IMR-90 (cell line): ENCODE measurements around the gene CROT. TPM values are rescaled to one million over a fixed set of nuclear protein-coding genes. Genes with fewer than 3 reads are reported as not detected.

Experiments used
- ATAC-seq: fragments of 200-7000 bp; cut with Tn5 transposase; 2 replicates; pipeline ENCODE4 v1.9.1; 2020; ENCODE audit warnings: low read depth, mild to moderate bottlenecking, moderate library complexity
- BruUV-seq: library from RNA; stranded (reverse); fragments of 400-500 nt; replicated peaks from 2 replicates; lab custom pipeline; 2021; lab: Mats Ljungman, UMichigan
- CTCF ChIA-PET: fragments of 300-600 bp; formaldehyde crosslinking; extraction: SDS; loops from one replicate; lab custom pipeline; 2021; ENCODE audit warnings: antibody characterized with exemption; lab: Yijun Ruan, JAX
- POLR2A ChIA-PET: fragments of 300-600 bp; sonication (Branson Sonifier 250); formaldehyde crosslinking; loops from one replicate; lab custom pipeline; 2022; ENCODE audit warnings: antibody characterized with exemption; ENCODE audit not compliant: unreplicated experiment; lab: Charles Lee
- DNase-seq: peaks from one replicate; pipeline ENCODE4 v3.0.0; 2013
- H2AFZ ChIP-seq: replicated peaks from 2 replicates; pipeline ENCODE3; 2013; ENCODE audit warnings: low read length, mild to moderate bottlenecking; ENCODE audit not compliant: poor library complexity
- H2AK5ac ChIP-seq: 2 replicates; pipeline ENCODE4 v1.6.1; 2013; ENCODE audit warnings: low read depth, low read length, inconsistent platforms
- H2AK9ac ChIP-seq: replicated peaks from 2 replicates; pipeline ENCODE3; 2013; ENCODE audit warnings: mild to moderate bottlenecking, low read depth, low read length, moderate library complexity; ENCODE audit not compliant: poor library complexity
- H2BK120ac ChIP-seq: 2 replicates; pipeline ENCODE4 v1.6.1; 2013; ENCODE audit warnings: low read depth, low read length, inconsistent platforms
- H2BK15ac ChIP-seq: 3 replicates; pipeline ENCODE4 v1.6.1; 2013; ENCODE audit warnings: low read depth, low read length, inconsistent platforms
- H2BK20ac ChIP-seq: 2 replicates; pipeline ENCODE4 v1.6.1; 2013; ENCODE audit warnings: low read depth, mild to moderate bottlenecking, inconsistent platforms, low read length, moderate library complexity
- H2BK5ac ChIP-seq: 2 replicates; pipeline ENCODE4 v1.6.1; 2013; ENCODE audit warnings: mild to moderate bottlenecking, low read depth, low read length, inconsistent platforms; ENCODE audit not compliant: poor library complexity, severe bottlenecking
- H3K14ac ChIP-seq: replicated peaks from 2 replicates; pipeline ENCODE4 v1.6.1; 2013; ENCODE audit warnings: low read depth, low read length, inconsistent platforms
- H3K18ac ChIP-seq: 2 replicates; pipeline ENCODE4 v1.6.1; 2013; ENCODE audit warnings: low read depth, low read length, control low read depth
- H3K23ac ChIP-seq: 2 replicates; pipeline ENCODE4 v1.6.1; 2013; ENCODE audit warnings: low read depth, low read length, inconsistent platforms
- H3K27ac ChIP-seq: 2 replicates; pipeline ENCODE4 v1.5.1; 2013; ENCODE audit warnings: mild to moderate bottlenecking, control low read depth, low read length; ENCODE audit not compliant: insufficient read depth
- H3K27me3 ChIP-seq: 2 replicates; pipeline ENCODE4 v1.6.1; 2013; ENCODE audit warnings: low read length; ENCODE audit not compliant: control insufficient read depth, insufficient read depth
- H3K36me3 ChIP-seq: 2 replicates; pipeline ENCODE4 v1.6.1; 2013; ENCODE audit warnings: low read length, mixed read lengths; ENCODE audit not compliant: control insufficient read depth, insufficient read depth
- H3K4ac ChIP-seq: 2 replicates; pipeline ENCODE4 v1.6.1; 2013; ENCODE audit warnings: low read depth, low read length, inconsistent platforms
- H3K4me1 ChIP-seq: 2 replicates; pipeline ENCODE4 v1.6.1; 2013; ENCODE audit warnings: low read length, mixed read lengths; ENCODE audit not compliant: control insufficient read depth, insufficient read depth
- H3K4me2 ChIP-seq: 2 replicates; pipeline ENCODE4 v1.6.1; 2013; ENCODE audit warnings: low read depth, mild to moderate bottlenecking, control low read depth, low read length, moderate library complexity
- H3K4me3 ChIP-seq: 2 replicates; pipeline ENCODE4 v1.5.1; 2013; ENCODE audit warnings: low read depth, mild to moderate bottlenecking, control low read depth, low read length, moderate library complexity; ENCODE audit not compliant: insufficient read depth
- H3K56ac ChIP-seq: 2 replicates; pipeline ENCODE4 v1.6.1; 2013; ENCODE audit warnings: low read length, inconsistent platforms; ENCODE audit not compliant: insufficient read depth; ENCODE audit errors: extremely low read depth
- H3K79me1 ChIP-seq, 2 experiments: 2 replicates each; pipeline ENCODE4 v1.6.1; 2013; ENCODE audit warnings: low read length in 2 of 2, inconsistent platforms in 1 of 2, low read depth in 1 of 2
- H3K9ac ChIP-seq: 2 replicates; pipeline ENCODE4 v1.6.1; 2013; ENCODE audit warnings: low read depth, low read length, control low read depth
- H3K9me1 ChIP-seq: 2 replicates; pipeline ENCODE4 v1.6.1; 2013; ENCODE audit warnings: low read length, inconsistent platforms; ENCODE audit not compliant: insufficient read depth
- H3K9me3 ChIP-seq: 2 replicates; pipeline ENCODE4 v1.6.1; 2013; ENCODE audit warnings: low read length; ENCODE audit not compliant: control insufficient read depth, insufficient read depth
- H4K20me1 ChIP-seq: 2 replicates; pipeline ENCODE4 v1.6.1; 2013; ENCODE audit warnings: low read length, inconsistent platforms; ENCODE audit not compliant: insufficient read depth
- H4K5ac ChIP-seq: 2 replicates; pipeline ENCODE4 v1.6.1; 2013; ENCODE audit warnings: mild to moderate bottlenecking, low read depth, low read length, control low read depth
- H4K8ac ChIP-seq, 2 experiments: 2 replicates each; pipeline ENCODE4 v1.6.1; 2013; ENCODE audit warnings: low read depth in 2 of 2, low read length in 2 of 2, control low read depth in 1 of 2, inconsistent platforms in 1 of 2
- H4K91ac ChIP-seq: 2 replicates; pipeline ENCODE4 v1.6.1; 2013; ENCODE audit warnings: low read depth, low read length, inconsistent platforms; ENCODE audit not compliant: insufficient read depth
- BHLHE40 ChIP-seq: fragments of 150-350 bp; IDR thresholded peaks from 2 replicates; pipeline ENCODE4 v1.6.1; 2016; ENCODE audit warnings: mild to moderate bottlenecking, low read depth, low read length
- CEBPB ChIP-seq: IDR thresholded peaks from 2 replicates; pipeline ENCODE4 v1.6.1; 2012; ENCODE audit warnings: low read depth, low read length, improper control_type of control experiment
- CHD1 ChIP-seq: IDR thresholded peaks from 2 replicates; pipeline ENCODE4 v1.6.1; 2012; ENCODE audit warnings: low read depth, low read length, improper control_type of control experiment
- CTCF ChIP-seq: conservative IDR thresholded peaks from 2 replicates; pipeline ENCODE4 v1.5.1; 2012; ENCODE audit warnings: mild to moderate bottlenecking, low read depth, low read length, improper control_type of control experiment
- MAFK ChIP-seq: IDR thresholded peaks from 2 replicates; pipeline ENCODE4 v1.6.1; 2012; ENCODE audit warnings: low read depth, low read length, improper control_type of control experiment
- MAZ ChIP-seq: IDR thresholded peaks from 2 replicates; pipeline ENCODE4 v1.6.1; 2012; ENCODE audit warnings: low read depth, mild to moderate bottlenecking, low read length, improper control_type of control experiment, moderate library complexity, borderline replicate concordance
- MXI1 ChIP-seq: IDR thresholded peaks from 2 replicates; pipeline ENCODE4 v1.6.1; 2012; ENCODE audit warnings: low read depth, mild to moderate bottlenecking, low read length, moderate library complexity, borderline replicate concordance
- RCOR1 ChIP-seq: IDR thresholded peaks from 2 replicates; pipeline ENCODE4 v1.6.1; 2012; ENCODE audit warnings: mild to moderate bottlenecking, low read length, improper control_type of control experiment; ENCODE audit not compliant: insufficient replicate concordance
- RFX5 ChIP-seq: IDR thresholded peaks from 2 replicates; pipeline ENCODE4 v1.8.0; 2012; ENCODE audit warnings: low read depth, mild to moderate bottlenecking, low read length, moderate library complexity
- WGBS, 2 experiments: methylation state at CpG; one replicate each; pipeline versions ENCODE4 v1.1.5 to v1.1.7; 2013; ENCODE audit warnings: missing lambda C conversion rate in 2 of 2; ENCODE audit not compliant: insufficient read length in 1 of 2; ENCODE audit errors: extremely low coverage in 2 of 2; 5-methylcytosine and 5-hydroxymethylcytosine counted together
- dilution Hi-C: fragments of 300-500 bp; cut with HindIII; formaldehyde crosslinking; loops from one replicate; pipeline ENCODE4 v1.14.3; 2018; ENCODE audit warnings: low sequenced_read_pairs; ENCODE audit not compliant: unreplicated experiment
- in situ Hi-C: fragments of 300-500 bp; cut with MboI; formaldehyde crosslinking; loops from 3 replicates; pipeline ENCODE4 v1.14.3; 2019; ENCODE audit warnings: low sequenced_read_pairs, inconsistent platforms, mixed read lengths
- intact Hi-C: fragments of 100-400 bp; cut with micrococcal nuclease; formaldehyde crosslinking; loops from 2 replicates; pipeline ENCODE4 v1.10.0; 2022
- polyA plus RNA-seq, 3 experiments: library from polyadenylated mRNA; depleted of rRNA; stranded (reverse); fragments of >200 nt; gene quantifications; 2 replicates each; pipeline ENCODE4 v1.2.3, GENCODE V29; 2012; ENCODE audit warnings: low replicate concordance in 1 of 3
- total RNA-seq: library from RNA; depleted of rRNA; stranded (reverse); fragments of >200 nt; gene quantifications from 2 replicates; pipeline ENCODE4 v1.2.3, GENCODE V29; 2012
- TF ChIP-seq, protein P1 (sequence below): fragments of 150-350 bp; IDR thresholded peaks from 2 replicates; pipeline ENCODE4 v1.6.1; 2016; ENCODE audit warnings: low read depth, mild to moderate bottlenecking, low read length, moderate library complexity, borderline replicate concordance

Gene CROT
- total and polyA plus RNA-seq, 2 of the 4 experiments (the other 2 are of a cell fraction), result 7.5 to 10.0 TPM

GRCh38 chr7:87336136-87336535 lies 9.3 kb upstream of the CROT start:
- Histone ChIP-seq H3K23ac (no peak overlapping the region), H2AFZ (no peak overlapping the region), H3K36me3 (peaks cover 8% of the 10 kb centered on the region), H3K9me3 (no peaks in the 10 kb centered on the region), H3K56ac (no peak overlapping the region), H3K4me2 (no peak overlapping the region), H2BK5ac (no peak overlapping the region), H3K27ac (no peak overlapping the region), H3K4me1 (peaks cover 4% of the 10 kb centered on the region), H2AK9ac (no peak overlapping the region), H4K91ac (no peak overlapping the region), H3K9ac (no peak overlapping the region), H4K20me1 (no peaks in the 10 kb centered on the region), H3K9me1 (peaks cover 3% of the 10 kb centered on the region; the same call in 1 of the 2 replicates), H3K18ac (no peak overlapping the region), H4K8ac (no peak overlapping the region), H3K14ac (no peak overlapping the region), H3K4me3 (no peak overlapping the region), H3K79me1 (0 out of 4 replicates have a peak, but pooled peaks cover 0 to 7% of the 10 kb centered on the region in 2 experiments), H2AK5ac (no peak overlapping the region), H4K5ac (no peak overlapping the region), H2BK20ac (no peak overlapping the region), H3K4ac (no peak overlapping the region), H2BK120ac (no peak overlapping the region), H3K27me3 (no peaks in the 10 kb centered on the region), H2BK15ac (no peak overlapping the region)
- DNase-seq, result no peak
- dilution Hi-C loops (no loop called here), in situ Hi-C loops (no loop called here), intact Hi-C loops (no loop called here)
- no peak for ATAC-seq
- WGBS, 2 experiments, result no CpG with 5 or more reads among the region's 4 CpGs
- no TSS peak for BruUV-seq
- TF ChIP-seq RCOR1, result no peak
- TF ChIP-seq CEBPB, result no peak
- no peak for TF ChIP-seq CHD1
- no peak for TF ChIP-seq RFX5
- no peak for TF ChIP-seq MAFK
- TF ChIP-seq, protein P1, sequence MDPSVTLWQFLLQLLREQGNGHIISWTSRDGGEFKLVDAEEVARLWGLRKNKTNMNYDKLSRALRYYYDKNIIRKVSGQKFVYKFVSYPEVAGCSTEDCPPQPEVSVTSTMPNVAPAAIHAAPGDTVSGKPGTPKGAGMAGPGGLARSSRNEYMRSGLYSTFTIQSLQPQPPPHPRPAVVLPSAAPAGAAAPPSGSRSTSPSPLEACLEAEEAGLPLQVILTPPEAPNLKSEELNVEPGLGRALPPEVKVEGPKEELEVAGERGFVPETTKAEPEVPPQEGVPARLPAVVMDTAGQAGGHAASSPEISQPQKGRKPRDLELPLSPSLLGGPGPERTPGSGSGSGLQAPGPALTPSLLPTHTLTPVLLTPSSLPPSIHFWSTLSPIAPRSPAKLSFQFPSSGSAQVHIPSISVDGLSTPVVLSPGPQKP, result no peak
- no peak for TF ChIP-seq BHLHE40
- TF ChIP-seq CTCF, result no peak
- TF ChIP-seq MAZ, result no peak
- no peak for TF ChIP-seq MXI1
- CTCF ChIA-PET, result interaction anchor here (0.6 to 2.1 kb wide), 2 partner anchors 17 to 833 kb away, joined by 3 to 4 read pairs; no protein-coding TSS in a partner anchor
- POLR2A ChIA-PET, result no interaction called here
